Stimulated activated naive CD8-positive, alpha-beta T cell treated with anti-CD3 and anti-CD28 coated beads, Interleukin-15, Interleukin-2, amounts not matched to agents 100 U/mL and 50 U/mL, for 24 hours (primary cell): Measurements from ENCODE around the gene MAT2B.
"Not testable (repeated sequence)": the region's sequence is repeated elsewhere in the genome, so short reads cannot be mapped to it uniquely, and the experiment has no call there.

Source experiments
- ATAC-seq: fragments of 150-1000 bp; cut with Tn5 transposase; one replicate; pipeline ENCODE4 v1.10.0; 2021
- DNase-seq: peaks from one replicate; pipeline ENCODE4 v3.0.0; 2021

The MAT2B gene

GRCh38 chr5:163503106-163504078, 2.0 kb upstream of the MAT2B start:
- ATAC-seq, result no peak
- peak; percentile 42 for DNase-seq

- peak; percentile 42 for DNase-seq
- ATAC-seq, result peak; percentile 14
Observed at GRCh38 chr5:163504079-163504931, 1.1 kb upstream of the MAT2B start.

GRCh38 chr5:163505049-163505367, 411 bp upstream of the MAT2B start:
- ATAC-seq (no peak), DNase-seq (no peak)

GRCh38 chr5:163506095-163506457, 657 bp downstream of the MAT2B start:
- ATAC-seq, result peak; percentile 25
- DNase-seq, result peak; percentile 7

- DNase-seq (no peak), ATAC-seq (peak; percentile 29)
Observed at GRCh38 chr5:163506726-163507125, 1.3 kb downstream of the MAT2B start.

GRCh38 chr5:163508753-163509152, 3.3 kb downstream of the MAT2B start:
- no peak for ATAC-seq
- no peak for DNase-seq

GRCh38 chr5:163509291-163509951, 4.0 kb downstream of the MAT2B start:
- DNase-seq (no peak), ATAC-seq (no peak)

GRCh38 chr5:163512526-163512925, 7.1 kb downstream of the MAT2B start:
- ATAC-seq, result no peak
- no peak for DNase-seq

- DNase-seq (no peak), ATAC-seq (no peak)
Observed at GRCh38 chr5:163525096-163525495, 19.7 kb downstream of the MAT2B start.

GRCh38 chr5:163529698-163530097, 24.3 kb downstream of the MAT2B start:
- no peak for ATAC-seq
- DNase-seq, result no peak

GRCh38 chr5:163531272-163531671, 25.9 kb downstream of the MAT2B start:
- DNase-seq, result no peak
- no peak for ATAC-seq

GRCh38 chr5:163532171-163533084, 27.0 kb downstream of the MAT2B start:
- no peak for DNase-seq
- ATAC-seq, result no peak

- DNase-seq, result no peak
- no peak for ATAC-seq
Observed at GRCh38 chr5:163533223-163533622, 27.8 kb downstream of the MAT2B start.

GRCh38 chr5:163534492-163535094, 29.2 kb downstream of the MAT2B start:
- no peak for DNase-seq
- ATAC-seq, result no peak

GRCh38 chr5:163535290-163535689, 29.9 kb downstream of the MAT2B start:
- DNase-seq (no peak), ATAC-seq (no peak)

- DNase-seq, ATAC-seq: not testable (repeated sequence)
Observed at GRCh38 chr5:163536442-163536841, 31.0 kb downstream of the MAT2B start.

GRCh38 chr5:163540696-163541095, 35.3 kb downstream of the MAT2B start:
- ATAC-seq (no peak), DNase-seq (no peak)

- ATAC-seq, result no peak
- DNase-seq, result no peak
Observed at GRCh38 chr5:163542771-163543170, 37.4 kb downstream of the MAT2B start.

- no peak for DNase-seq
- no peak for ATAC-seq
Observed at GRCh38 chr5:163544041-163544440, 38.6 kb downstream of the MAT2B start.

- ATAC-seq (no peak), DNase-seq (no peak)
Observed at GRCh38 chr5:163544836-163545235, 39.4 kb downstream of the MAT2B start.

- DNase-seq (no peak), ATAC-seq (no peak)
Observed at GRCh38 chr5:163548649-163549048, 43.2 kb downstream of the MAT2B start.
